Liver (tissue), 3 donors: ENCODE measurements around the gene EXOSC2.

Experiments
- FOXA1 ChIP-seq: IDR thresholded peaks from 2 replicates; pipeline ENCODE4 v1.6.1; 2016; ENCODE audit warnings: antibody characterized with exemption
- HNF4A ChIP-seq, 2 donors: conservative IDR thresholded peaks; 2 replicates each; pipeline ENCODE4 v1.6.1; 2016; ENCODE audit warnings: antibody characterized with exemption in 2 of 2, mild to moderate bottlenecking in 2 of 2
- JUND ChIP-seq, 2 donors: IDR thresholded peaks; 2 replicates each; pipeline ENCODE4 v1.6.1; 2016; ENCODE audit warnings: antibody characterized with exemption in 2 of 2
- RAD21 ChIP-seq, 2 donors: IDR thresholded peaks; 2 replicates each; pipeline ENCODE4 v1.6.1; 2016; ENCODE audit warnings: antibody characterized with exemption in 2 of 2, mild to moderate bottlenecking in 2 of 2
- RXRA ChIP-seq, 2 donors: IDR thresholded peaks; 2 replicates each; pipeline ENCODE4 v1.6.1; 2017 to 2018; ENCODE audit warnings: antibody characterized with exemption in 2 of 2, mild to moderate bottlenecking in 1 of 2
- SP1 ChIP-seq: IDR thresholded peaks from 2 replicates; pipeline ENCODE4 v1.6.1; 2018; ENCODE audit warnings: antibody characterized with exemption, mild to moderate bottlenecking
- TAF1 ChIP-seq: conservative IDR thresholded peaks from 2 replicates; pipeline ENCODE4 v1.6.1; 2016; ENCODE audit warnings: antibody characterized with exemption, mild to moderate bottlenecking
- TF ChIP-seq, protein P1 (sequence below): fragments of 150-350 bp; IDR thresholded peaks from 2 replicates; pipeline ENCODE4 v1.5.1; 2017; ENCODE audit warnings: improper control_type of control experiment, low read depth, low read length; ENCODE audit not compliant: missing input control
- TF ChIP-seq, protein P2 (sequence below): IDR thresholded peaks from 2 replicates; pipeline ENCODE4 v1.6.1; 2016; ENCODE audit warnings: antibody characterized with exemption
- TF ChIP-seq, protein P3 (sequence below): IDR thresholded peaks from 2 replicates; pipeline ENCODE4 v1.6.1; 2016; ENCODE audit warnings: antibody characterized with exemption, mild to moderate bottlenecking
- donor health status: healthy.
- donor health status: healthy.

DNA sequence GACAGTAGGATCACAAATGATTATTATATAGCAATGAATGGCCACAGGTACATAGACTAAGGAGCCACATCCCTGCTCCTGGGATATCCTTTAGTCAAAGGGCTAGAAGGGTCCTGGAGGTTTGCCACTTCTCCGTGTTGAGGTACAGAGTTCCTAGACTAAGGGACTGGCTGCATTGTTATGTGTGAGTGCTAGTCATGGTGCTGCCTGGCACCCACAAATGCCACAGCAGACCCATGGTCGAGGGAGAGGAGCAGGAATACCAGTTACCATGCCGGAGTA, 47.4 kb downstream of the EXOSC2 start:
- TF ChIP-seq, protein P1, sequence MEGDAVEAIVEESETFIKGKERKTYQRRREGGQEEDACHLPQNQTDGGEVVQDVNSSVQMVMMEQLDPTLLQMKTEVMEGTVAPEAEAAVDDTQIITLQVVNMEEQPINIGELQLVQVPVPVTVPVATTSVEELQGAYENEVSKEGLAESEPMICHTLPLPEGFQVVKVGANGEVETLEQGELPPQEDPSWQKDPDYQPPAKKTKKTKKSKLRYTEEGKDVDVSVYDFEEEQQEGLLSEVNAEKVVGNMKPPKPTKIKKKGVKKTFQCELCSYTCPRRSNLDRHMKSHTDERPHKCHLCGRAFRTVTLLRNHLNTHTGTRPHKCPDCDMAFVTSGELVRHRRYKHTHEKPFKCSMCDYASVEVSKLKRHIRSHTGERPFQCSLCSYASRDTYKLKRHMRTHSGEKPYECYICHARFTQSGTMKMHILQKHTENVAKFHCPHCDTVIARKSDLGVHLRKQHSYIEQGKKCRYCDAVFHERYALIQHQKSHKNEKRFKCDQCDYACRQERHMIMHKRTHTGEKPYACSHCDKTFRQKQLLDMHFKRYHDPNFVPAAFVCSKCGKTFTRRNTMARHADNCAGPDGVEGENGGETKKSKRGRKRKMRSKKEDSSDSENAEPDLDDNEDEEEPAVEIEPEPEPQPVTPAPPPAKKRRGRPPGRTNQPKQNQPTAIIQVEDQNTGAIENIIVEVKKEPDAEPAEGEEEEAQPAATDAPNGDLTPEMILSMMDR, result no peak
- TF ChIP-seq SP1 (no peak), RAD21 (IDR thresholded peaks at IDR 0.05) (no peak), JUND (IDR thresholded peaks at IDR 0.05) (no peak), HNF4A (conservative IDR thresholded peaks at IDR 0.05) (no peak), RXRA (IDR thresholded peaks at IDR 0.05) (no peak), TAF1 (no peak), FOXA1 (no peak)
- TF ChIP-seq, protein P2, sequence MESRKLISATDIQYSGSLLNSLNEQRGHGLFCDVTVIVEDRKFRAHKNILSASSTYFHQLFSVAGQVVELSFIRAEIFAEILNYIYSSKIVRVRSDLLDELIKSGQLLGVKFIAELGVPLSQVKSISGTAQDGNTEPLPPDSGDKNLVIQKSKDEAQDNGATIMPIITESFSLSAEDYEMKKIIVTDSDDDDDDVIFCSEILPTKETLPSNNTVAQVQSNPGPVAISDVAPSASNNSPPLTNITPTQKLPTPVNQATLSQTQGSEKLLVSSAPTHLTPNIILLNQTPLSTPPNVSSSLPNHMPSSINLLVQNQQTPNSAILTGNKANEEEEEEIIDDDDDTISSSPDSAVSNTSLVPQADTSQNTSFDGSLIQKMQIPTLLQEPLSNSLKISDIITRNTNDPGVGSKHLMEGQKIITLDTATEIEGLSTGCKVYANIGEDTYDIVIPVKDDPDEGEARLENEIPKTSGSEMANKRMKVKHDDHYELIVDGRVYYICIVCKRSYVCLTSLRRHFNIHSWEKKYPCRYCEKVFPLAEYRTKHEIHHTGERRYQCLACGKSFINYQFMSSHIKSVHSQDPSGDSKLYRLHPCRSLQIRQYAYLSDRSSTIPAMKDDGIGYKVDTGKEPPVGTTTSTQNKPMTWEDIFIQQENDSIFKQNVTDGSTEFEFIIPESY, result no peak
- TF ChIP-seq, protein P3, sequence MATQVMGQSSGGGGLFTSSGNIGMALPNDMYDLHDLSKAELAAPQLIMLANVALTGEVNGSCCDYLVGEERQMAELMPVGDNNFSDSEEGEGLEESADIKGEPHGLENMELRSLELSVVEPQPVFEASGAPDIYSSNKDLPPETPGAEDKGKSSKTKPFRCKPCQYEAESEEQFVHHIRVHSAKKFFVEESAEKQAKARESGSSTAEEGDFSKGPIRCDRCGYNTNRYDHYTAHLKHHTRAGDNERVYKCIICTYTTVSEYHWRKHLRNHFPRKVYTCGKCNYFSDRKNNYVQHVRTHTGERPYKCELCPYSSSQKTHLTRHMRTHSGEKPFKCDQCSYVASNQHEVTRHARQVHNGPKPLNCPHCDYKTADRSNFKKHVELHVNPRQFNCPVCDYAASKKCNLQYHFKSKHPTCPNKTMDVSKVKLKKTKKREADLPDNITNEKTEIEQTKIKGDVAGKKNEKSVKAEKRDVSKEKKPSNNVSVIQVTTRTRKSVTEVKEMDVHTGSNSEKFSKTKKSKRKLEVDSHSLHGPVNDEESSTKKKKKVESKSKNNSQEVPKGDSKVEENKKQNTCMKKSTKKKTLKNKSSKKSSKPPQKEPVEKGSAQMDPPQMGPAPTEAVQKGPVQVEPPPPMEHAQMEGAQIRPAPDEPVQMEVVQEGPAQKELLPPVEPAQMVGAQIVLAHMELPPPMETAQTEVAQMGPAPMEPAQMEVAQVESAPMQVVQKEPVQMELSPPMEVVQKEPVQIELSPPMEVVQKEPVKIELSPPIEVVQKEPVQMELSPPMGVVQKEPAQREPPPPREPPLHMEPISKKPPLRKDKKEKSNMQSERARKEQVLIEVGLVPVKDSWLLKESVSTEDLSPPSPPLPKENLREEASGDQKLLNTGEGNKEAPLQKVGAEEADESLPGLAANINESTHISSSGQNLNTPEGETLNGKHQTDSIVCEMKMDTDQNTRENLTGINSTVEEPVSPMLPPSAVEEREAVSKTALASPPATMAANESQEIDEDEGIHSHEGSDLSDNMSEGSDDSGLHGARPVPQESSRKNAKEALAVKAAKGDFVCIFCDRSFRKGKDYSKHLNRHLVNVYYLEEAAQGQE, result no peak
